ENCODE measurements around the gene FKBP9.
"Not testable (repeated sequence)": the region's sequence is repeated elsewhere in the genome, so short reads cannot be mapped to it uniquely, and the experiment has no call there.

FKBP9 gene

GRCh38 chr7:32957326-32958045, at the start of gene FKBP9:
Gene FKBP9 (plus strand): TSS chr7:32957440. CDS start chr7:32957574, 134 bp downstream.
- Histone ChIP-seq H3K9me3 (ENCODE audit: insufficient read depth, low read depth, low read length) (no peaks in the 10 kb centered on the region), H3K9ac (ENCODE audit: low read depth, low read length) (peak within 1 kb of the TSS; percentile 49; the same call in 1 of the 2 replicates), H3K4me3 (ENCODE audit: low read length) (peak within 1 kb of the TSS; percentile 77), H3K36me3 (ENCODE audit: insufficient read depth, low read depth, low read length) (no peaks in the 10 kb centered on the region), H3K27ac (ENCODE audit: low read length) (no peak within 1 kb of the TSS), H3K27me3 (ENCODE audit: insufficient read depth, low read length) (peaks cover 47% of the 10 kb centered on the region), H3K4me1 (ENCODE audit: insufficient read depth, low read length) (peaks cover 5% of the 10 kb centered on the region; the same call in 1 of the 2 replicates)

GRCh38 chr7:32910195-32910594, 47.0 kb upstream of the FKBP9 start:
- no peaks in the 10 kb centered on the region; the same call in 1 of the 2 replicates for H3K27me3 ChIP-seq (ENCODE audit: insufficient read depth, low read length)
- H3K4me1 ChIP-seq (ENCODE audit: insufficient read depth, low read length), result peaks cover 3% of the 10 kb centered on the region; the same call in 1 of the 2 replicates
- no peak overlapping the region for H3K9ac ChIP-seq (ENCODE audit: low read depth, low read length)
- H3K27ac ChIP-seq (ENCODE audit: low read length), result no peak overlapping the region
- no peak overlapping the region for H3K4me3 ChIP-seq (ENCODE audit: low read length)
- H3K36me3 ChIP-seq (ENCODE audit: insufficient read depth, low read depth, low read length), result no peaks in the 10 kb centered on the region
- no peaks in the 10 kb centered on the region for H3K9me3 ChIP-seq (ENCODE audit: insufficient read depth, low read depth, low read length)

- Histone ChIP-seq H3K9me3 (ENCODE audit: insufficient read depth, low read depth, low read length) (no peaks in the 10 kb centered on the region), H3K9ac (ENCODE audit: low read depth, low read length) (no peak overlapping the region), H3K36me3 (ENCODE audit: insufficient read depth, low read depth, low read length) (no peaks in the 10 kb centered on the region)
Measured at GRCh38 chr7:32914184-32914583, 43.1 kb upstream of the FKBP9 start.

GRCh38 chr7:32915041-32915536, 42.2 kb upstream of the FKBP9 start:
- Histone ChIP-seq H3K36me3 (ENCODE audit: insufficient read depth, low read depth, low read length) (no peaks in the 10 kb centered on the region), H3K4me3 (ENCODE audit: low read length) (no peak overlapping the region), H3K9ac (ENCODE audit: low read depth, low read length) (no peak overlapping the region), H3K27me3 (ENCODE audit: insufficient read depth, low read length) (no peaks in the 10 kb centered on the region; the same call in 1 of the 2 replicates), H3K27ac (ENCODE audit: low read length) (no peak overlapping the region), H3K4me1 (ENCODE audit: insufficient read depth, low read length) (no peaks in the 10 kb centered on the region), H3K9me3 (ENCODE audit: insufficient read depth, low read depth, low read length) (no peaks in the 10 kb centered on the region)

More at GRCh38 chr7:32914184-32914583, 43.1 kb upstream of the FKBP9 start:
- Histone ChIP-seq H3K4me1 (ENCODE audit: insufficient read depth, low read length) (no peaks in the 10 kb centered on the region), H3K27me3 (ENCODE audit: insufficient read depth, low read length) (no peaks in the 10 kb centered on the region; the same call in 1 of the 2 replicates), H3K27ac (ENCODE audit: low read length) (no peak overlapping the region), H3K4me3 (ENCODE audit: low read length) (no peak overlapping the region)

- no peaks in the 10 kb centered on the region for H3K9me3 ChIP-seq (ENCODE audit: insufficient read depth, low read depth, low read length)
- no peaks in the 10 kb centered on the region for H3K4me1 ChIP-seq (ENCODE audit: insufficient read depth, low read length)
- no peak overlapping the region for H3K4me3 ChIP-seq (ENCODE audit: low read length)
- H3K36me3 ChIP-seq (ENCODE audit: insufficient read depth, low read depth, low read length), result no peaks in the 10 kb centered on the region
- H3K27me3 ChIP-seq (ENCODE audit: insufficient read depth, low read length), result no peaks in the 10 kb centered on the region
- no peak overlapping the region for H3K9ac ChIP-seq (ENCODE audit: low read depth, low read length)
- no peak overlapping the region for H3K27ac ChIP-seq (ENCODE audit: low read length)
Measured at GRCh38 chr7:32916006-32916405, 41.2 kb upstream of the FKBP9 start.

- H3K27me3 ChIP-seq (ENCODE audit: insufficient read depth, low read length); H3K4me3 ChIP-seq (ENCODE audit: low read length); H3K27ac ChIP-seq (ENCODE audit: low read length); H3K9ac ChIP-seq (ENCODE audit: low read depth, low read length); H3K36me3 ChIP-seq (ENCODE audit: insufficient read depth, low read depth, low read length); H3K9me3 ChIP-seq (ENCODE audit: insufficient read depth, low read depth, low read length); H3K4me1 ChIP-seq (ENCODE audit: insufficient read depth, low read length): not testable (repeated sequence)
Measured at GRCh38 chr7:32916994-32917393, 40.2 kb upstream of the FKBP9 start.

- H3K27me3 ChIP-seq (ENCODE audit: insufficient read depth, low read length), result peaks cover 11% of the 10 kb centered on the region
- no peaks in the 10 kb centered on the region for H3K9me3 ChIP-seq (ENCODE audit: insufficient read depth, low read depth, low read length)
- no peak overlapping the region for H3K27ac ChIP-seq (ENCODE audit: low read length)
- H3K9ac ChIP-seq (ENCODE audit: low read depth, low read length), result no peak overlapping the region
- no peaks in the 10 kb centered on the region for H3K4me1 ChIP-seq (ENCODE audit: insufficient read depth, low read length)
- H3K36me3 ChIP-seq (ENCODE audit: insufficient read depth, low read depth, low read length), result no peaks in the 10 kb centered on the region
- H3K4me3 ChIP-seq (ENCODE audit: low read length), result no peak overlapping the region
Measured at GRCh38 chr7:32921896-32922295, 35.3 kb upstream of the FKBP9 start.

GRCh38 chr7:32928785-32929298, 28.4 kb upstream of the FKBP9 start:
- Histone ChIP-seq H3K27me3 (ENCODE audit: insufficient read depth, low read length) (peaks cover 51% of the 10 kb centered on the region), H3K9me3 (ENCODE audit: insufficient read depth, low read depth, low read length) (no peaks in the 10 kb centered on the region), H3K27ac (ENCODE audit: low read length) (no peak overlapping the region), H3K9ac (ENCODE audit: low read depth, low read length) (no peak overlapping the region), H3K4me3 (ENCODE audit: low read length) (no peak overlapping the region), H3K36me3 (ENCODE audit: insufficient read depth, low read depth, low read length) (no peaks in the 10 kb centered on the region), H3K4me1 (ENCODE audit: insufficient read depth, low read length) (no peaks in the 10 kb centered on the region)

- H3K9ac ChIP-seq (ENCODE audit: low read depth, low read length), result no peak overlapping the region
- no peaks in the 10 kb centered on the region for H3K36me3 ChIP-seq (ENCODE audit: insufficient read depth, low read depth, low read length)
- no peak overlapping the region for H3K27ac ChIP-seq (ENCODE audit: low read length)
- peaks cover 56% of the 10 kb centered on the region for H3K27me3 ChIP-seq (ENCODE audit: insufficient read depth, low read length)
- H3K4me1 ChIP-seq (ENCODE audit: insufficient read depth, low read length), result no peaks in the 10 kb centered on the region
- H3K9me3 ChIP-seq (ENCODE audit: insufficient read depth, low read depth, low read length), result no peaks in the 10 kb centered on the region
- no peak overlapping the region for H3K4me3 ChIP-seq (ENCODE audit: low read length)
Measured at GRCh38 chr7:32929430-32930143, 27.7 kb upstream of the FKBP9 start.

GRCh38 chr7:32930378-32930777, 26.9 kb upstream of the FKBP9 start:
- Histone ChIP-seq H3K9ac (ENCODE audit: low read depth, low read length) (no peak overlapping the region), H3K36me3 (ENCODE audit: insufficient read depth, low read depth, low read length) (no peaks in the 10 kb centered on the region), H3K4me1 (ENCODE audit: insufficient read depth, low read length) (no peaks in the 10 kb centered on the region), H3K27ac (ENCODE audit: low read length) (no peak overlapping the region), H3K4me3 (ENCODE audit: low read length) (no peak overlapping the region), H3K9me3 (ENCODE audit: insufficient read depth, low read depth, low read length) (no peaks in the 10 kb centered on the region), H3K27me3 (ENCODE audit: insufficient read depth, low read length) (peaks cover 55% of the 10 kb centered on the region)

GRCh38 chr7:32935558-32935957, 21.7 kb upstream of the FKBP9 start:
- H3K4me1 ChIP-seq (ENCODE audit: insufficient read depth, low read length), result no peaks in the 10 kb centered on the region
- H3K9ac ChIP-seq (ENCODE audit: low read depth, low read length), result no peak overlapping the region
- H3K27me3 ChIP-seq (ENCODE audit: insufficient read depth, low read length), result peaks cover 83% of the 10 kb centered on the region
- H3K4me3 ChIP-seq (ENCODE audit: low read length), result no peak overlapping the region
- no peaks in the 10 kb centered on the region for H3K9me3 ChIP-seq (ENCODE audit: insufficient read depth, low read depth, low read length)
- H3K27ac ChIP-seq (ENCODE audit: low read length), result no peak overlapping the region
- no peaks in the 10 kb centered on the region for H3K36me3 ChIP-seq (ENCODE audit: insufficient read depth, low read depth, low read length)
